HUES64 (cell line): Measurements from ENCODE around the gene RIPK1. TPM values are rescaled to one million over a fixed set of nuclear protein-coding genes. Genes with fewer than 3 reads are reported as not detected.
A peak's percentile ranks its signal among the peaks of the same experiment; 100 is the strongest.
"Not testable (repeated sequence)": the region's sequence is repeated elsewhere in the genome, so short reads cannot be mapped to it uniquely, and the experiment has no call there.

Experiments used
- H3K27ac ChIP-seq: 2 replicates; pipeline ENCODE4 v1.7.0; 2013; ENCODE audit warnings: low read depth, low read length, inconsistent platforms
- H3K27me3 ChIP-seq: 2 replicates; pipeline ENCODE4 v1.6.1; 2013; ENCODE audit warnings: mild to moderate bottlenecking, low read length; ENCODE audit not compliant: insufficient read depth
- H3K36me3 ChIP-seq: 2 replicates; pipeline ENCODE4 v1.6.1; 2013; ENCODE audit warnings: mild to moderate bottlenecking, low read length; ENCODE audit not compliant: insufficient read depth
- H3K4me1 ChIP-seq: 2 replicates; pipeline ENCODE4 v1.6.1; 2013; ENCODE audit warnings: mild to moderate bottlenecking, low read length, moderate library complexity; ENCODE audit not compliant: insufficient read depth
- H3K4me3 ChIP-seq: 2 replicates; pipeline ENCODE4 v1.5.1; 2013; ENCODE audit warnings: mild to moderate bottlenecking, low read length, moderate library complexity
- H3K9ac ChIP-seq: 2 replicates; pipeline ENCODE4 v1.6.1; 2013; ENCODE audit warnings: mild to moderate bottlenecking, low read depth, low read length
- H3K9me3 ChIP-seq: 2 replicates; pipeline ENCODE4 v1.6.1; 2013; ENCODE audit warnings: low read depth, low read length; ENCODE audit not compliant: insufficient read depth
- WGBS: fragments of 150-250, 120-280 bp; methylation state at CpG from one replicate; pipeline ENCODE4 v1.1.7; 2013; ENCODE audit warnings: missing lambda C conversion rate; 5-methylcytosine and 5-hydroxymethylcytosine counted together
- polyA plus RNA-seq, 2 experiments: library from polyadenylated mRNA; stranded (reverse); fragments of 50-300 nt; gene quantifications; one replicate each; pipeline ENCODE4 v1.2.3, GENCODE V29; 2013

The RIPK1 gene
- polyA plus RNA-seq (2013, experiment 1 of 2) = 18.5 TPM
- polyA plus RNA-seq (2013, experiment 2 of 2) = 16.9 TPM

- Histone ChIP-seq H3K9ac (peak within 1 kb of the TSS; percentile 92), H3K27ac (peak within 1 kb of the TSS; percentile 99), H3K27me3 (no peaks in the 10 kb centered on the region), H3K4me3 (peak within 1 kb of the TSS; percentile 92), H3K9me3 (peaks cover 5% of the 10 kb centered on the region; the same call in 1 of the 2 replicates), H3K4me1 (peaks cover 26% of the 10 kb centered on the region), H3K36me3 (peaks cover 14% of the 10 kb centered on the region; the same call in 1 of the 2 replicates)
- under 1% methylated on average over 112 of the region's 112 CpGs for WGBS
These were observed at the start of gene RIPK1 for GRCh38 chr6:3068329-3069214. RIPK1 (plus strand) TSS chr6:3068494; CDS start chr6:3076824, 8,330 bp downstream.

- Histone ChIP-seq H3K4me1 (peaks cover 15% of the 10 kb centered on the region), H3K9me3 (no peaks in the 10 kb centered on the region; the same call in 1 of the 2 replicates), H3K27ac (no peak overlapping the region), H3K9ac (no peak overlapping the region), H3K27me3 (no peaks in the 10 kb centered on the region), H3K4me3 (no peak overlapping the region), H3K36me3 (peaks cover 65% of the 10 kb centered on the region)
- 98% methylated on average over 1 of the region's 1 CpG for WGBS
These were observed 49.2 kb upstream of the RIPK1 start for GRCh38 chr6:3019065-3019464.

GRCh38 chr6:3019749-3020320, 48.5 kb upstream of the RIPK1 start:
- Histone ChIP-seq H3K9me3 (no peaks in the 10 kb centered on the region; the same call in 1 of the 2 replicates), H3K4me1 (peaks cover 22% of the 10 kb centered on the region), H3K36me3 (peaks cover 58% of the 10 kb centered on the region), H3K27ac (no peak overlapping the region), H3K27me3 (no peaks in the 10 kb centered on the region), H3K9ac (no peak overlapping the region), H3K4me3 (no peak overlapping the region)
- 98% methylated on average over 6 of the region's 6 CpGs for WGBS

GRCh38 chr6:3020976-3021598, 47.2 kb upstream of the RIPK1 start:
- not testable (repeated sequence) for H3K27ac ChIP-seq, H3K4me3 ChIP-seq, H3K9me3 ChIP-seq, H3K27me3 ChIP-seq, H3K9ac ChIP-seq
- Histone ChIP-seq H3K36me3 (peaks cover 47% of the 10 kb centered on the region), H3K4me1 (peaks cover 24% of the 10 kb centered on the region)
- WGBS = 100% methylated on average over 1 of the region's 2 CpGs

- WGBS = 89% methylated on average over 26 of the region's 26 CpGs
- peak overlapping the region; percentile 54 for H3K9ac ChIP-seq
- peaks cover 30% of the 10 kb centered on the region for H3K36me3 ChIP-seq
- H3K4me1 ChIP-seq = peaks cover 24% of the 10 kb centered on the region
- H3K9me3 ChIP-seq = no peaks in the 10 kb centered on the region; the same call in 1 of the 2 replicates
- H3K27me3 ChIP-seq = no peaks in the 10 kb centered on the region
- peak overlapping the region; percentile 45 for H3K4me3 ChIP-seq
- H3K27ac ChIP-seq = peak overlapping the region; percentile 73
These were observed 45.3 kb upstream of the RIPK1 start for GRCh38 chr6:3022765-3023662.

- no peaks in the 10 kb centered on the region for H3K27me3 ChIP-seq
- peaks cover 22% of the 10 kb centered on the region for H3K36me3 ChIP-seq
- H3K9me3 ChIP-seq = no peaks in the 10 kb centered on the region; the same call in 1 of the 2 replicates
- H3K4me1 ChIP-seq = peaks cover 27% of the 10 kb centered on the region
- peak overlapping the region; percentile 45 for H3K4me3 ChIP-seq
- H3K27ac ChIP-seq = peak overlapping the region; percentile 73
- 68% methylated on average over 32 of the region's 32 CpGs for WGBS
- H3K9ac ChIP-seq = peak overlapping the region; percentile 54; the same call in 1 of the 2 replicates
These were observed 44.4 kb upstream of the RIPK1 start for GRCh38 chr6:3023663-3024483.

- Histone ChIP-seq H3K9ac (no peak overlapping the region), H3K27ac (no peak overlapping the region)
These were observed 41.3 kb upstream of the RIPK1 start for GRCh38 chr6:3026791-3027626.

GRCh38 chr6:3028156-3028555, 40.1 kb upstream of the RIPK1 start:
- H3K4me1 ChIP-seq = peaks cover 26% of the 10 kb centered on the region
- H3K27ac ChIP-seq, H3K9ac ChIP-seq: not testable (repeated sequence)

More at GRCh38 chr6:3026791-3027626, 41.3 kb upstream of the RIPK1 start:
- no peaks in the 10 kb centered on the region for H3K9me3 ChIP-seq
- H3K4me1 ChIP-seq = peaks cover 32% of the 10 kb centered on the region
- H3K4me3 ChIP-seq = no peak overlapping the region
- no peaks in the 10 kb centered on the region for H3K27me3 ChIP-seq
- H3K36me3 ChIP-seq = no peaks in the 10 kb centered on the region
- 94% methylated on average over 20 of the region's 20 CpGs for WGBS

GRCh38 chr6:3031857-3032640, 36.2 kb upstream of the RIPK1 start:
- H3K4me3 ChIP-seq = no peak overlapping the region

More at GRCh38 chr6:3028156-3028555, 40.1 kb upstream of the RIPK1 start:
- not testable (repeated sequence) for H3K9me3 ChIP-seq, H3K27me3 ChIP-seq, H3K4me3 ChIP-seq, H3K36me3 ChIP-seq
- WGBS = 94% methylated on average over 5 of the region's 5 CpGs

More at GRCh38 chr6:3031857-3032640, 36.2 kb upstream of the RIPK1 start:
- Histone ChIP-seq H3K27ac (no peak overlapping the region), H3K9me3 (0 out of 2 replicates have a peak, but pooled peaks cover 3% of the 10 kb centered on the region), H3K27me3 (no peaks in the 10 kb centered on the region), H3K36me3 (no peaks in the 10 kb centered on the region), H3K4me1 (peaks cover 8% of the 10 kb centered on the region; the same call in 1 of the 2 replicates), H3K9ac (no peak overlapping the region)
- 71% methylated on average over 15 of the region's 15 CpGs for WGBS
